Tibial nerve (tissue), 4 donors: ENCODE measurements around the gene TEF. TPM values are rescaled to one million over a fixed set of nuclear protein-coding genes. Genes with fewer than 3 reads are reported as not detected.

Experiments used
- DNase-seq, 2 donors: peaks; one replicate each; pipeline ENCODE4 v3.0.0-alpha.2; 2019; ENCODE audit warnings: low spot score in 2 of 2
- H3K27ac ChIP-seq, 4 donors: fragments of 200-600 bp; sonication (generic) in 3 of 4; one replicate each; pipeline ENCODE4 v1.5.1; 2017 to 2019; ENCODE audit warnings: mild to moderate bottlenecking in 1 of 4
- H3K27me3 ChIP-seq, 2 donors: fragments of 200-600 bp; sonication (generic) in 1 of 2; one replicate each; pipeline versions ENCODE4 v1.5.1 to v1.6.0; 2017 to 2019
- H3K36me3 ChIP-seq, 3 donors: fragments of 200-600 bp; sonication (generic); one replicate each; pipeline ENCODE4 v1.5.1; 2018 to 2019
- H3K4me1 ChIP-seq, 4 donors: fragments of 200-600 bp; sonication (generic) in 3 of 4; one replicate each; pipeline ENCODE4 v1.5.1; 2017 to 2019
- H3K4me3 ChIP-seq, 4 donors: fragments of 200-600 bp; sonication (generic) in 3 of 4; one replicate each; pipeline ENCODE4 v1.5.1; 2017 to 2019; ENCODE audit warnings: mild to moderate bottlenecking in 1 of 4, moderate library complexity in 1 of 4
- H3K9me3 ChIP-seq, 4 donors: fragments of 200-600 bp; sonication (generic) in 3 of 4; one replicate each; pipeline ENCODE4 v1.5.1; 2017 to 2019
- CTCF ChIP-seq, 5 experiments: fragments of 200-600 bp in 3 of 5; fragments of 450-650 bp in 2 of 5; sonication (generic) in 3 of 5; IDR thresholded peaks; one replicate each; pipeline ENCODE4 v1.5.1; 2016 to 2019; ENCODE audit warnings: antibody characterized with exemption in 5 of 5, mild to moderate bottlenecking in 3 of 5, moderate library complexity in 2 of 5
- EP300 ChIP-seq, 2 donors: sonication (generic); formaldehyde crosslinking; IDR thresholded peaks; one replicate each; pipeline ENCODE4 v1.6.1; 2017; ENCODE audit warnings: antibody characterized with exemption in 2 of 2, mild to moderate bottlenecking in 1 of 2
- POLR2A ChIP-seq, 2 donors: fragments of 450-650 bp; IDR thresholded peaks; one replicate each; pipeline ENCODE4 v1.6.1; 2017; ENCODE audit warnings: antibody characterized with exemption in 2 of 2, mild to moderate bottlenecking in 2 of 2, moderate library complexity in 2 of 2
- WGBS, 2 donors: methylation state at CpG; one replicate each; pipeline ENCODE4 v1.1.5; 2018; 5-methylcytosine and 5-hydroxymethylcytosine counted together
- total RNA-seq, 4 donors: library from RNA; depleted of rRNA; stranded (reverse); fragments of >200 nt; gene quantifications; one replicate each; pipeline ENCODE4 v1.1.0, GENCODE V29; 2016

The TEF gene
- total RNA-seq, 4 donors from 2014 or later = 20.1 to 49.4 (median 43.9) TPM

GRCh38 chr22:41341990-41342389, 39.8 kb upstream of the TEF start:
- no peaks in the 10 kb centered on the region for H3K4me1 ChIP-seq
- DNase-seq = no peak
- no peaks in the 10 kb centered on the region for H3K27me3 ChIP-seq
- H3K36me3 ChIP-seq = peaks cover 3 to 99% (median 34%) of the 10 kb centered on the region in 3 donors
- WGBS, 2 donors = 78 to 82% methylated on average over 3 of the region's 3 CpGs
- TF ChIP-seq POLR2A (IDR thresholded peaks at IDR 0.05) (no peak), CTCF (IDR thresholded peaks at IDR 0.05) (no peak), EP300 (IDR thresholded peaks at IDR 0.05) (no peak)
- H3K4me3 ChIP-seq = no peak overlapping the region
- no peak overlapping the region for H3K27ac ChIP-seq
- no peaks in the 10 kb centered on the region for H3K9me3 ChIP-seq

GRCh38 chr22:41343300-41343699, 38.4 kb upstream of the TEF start:
- no peak for DNase-seq
- H3K36me3 ChIP-seq = peaks cover 3 to 100% (median 46%) of the 10 kb centered on the region in 3 donors
- H3K9me3 ChIP-seq = no peaks in the 10 kb centered on the region
- TF ChIP-seq EP300 (IDR thresholded peaks at IDR 0.05) (no peak), CTCF (IDR thresholded peaks at IDR 0.05) (no peak), POLR2A (IDR thresholded peaks at IDR 0.05) (no peak)
- WGBS, 2 donors = 87 to 89% methylated on average over 6 to 18 of the region's 18 CpGs
- H3K27ac ChIP-seq = no peak overlapping the region
- H3K27me3 ChIP-seq = no peaks in the 10 kb centered on the region
- no peaks in the 10 kb centered on the region for H3K4me1 ChIP-seq
- no peak overlapping the region for H3K4me3 ChIP-seq

- TF ChIP-seq EP300 (IDR thresholded peaks at IDR 0.05) (no peak), CTCF (IDR thresholded peaks at IDR 0.05) (no peak), POLR2A (IDR thresholded peaks at IDR 0.05) (no peak)
- Histone ChIP-seq H3K4me3 (no peak overlapping the region), H3K36me3 (peaks cover 3 to 100% (median 46%) of the 10 kb centered on the region in 3 donors), H3K4me1 (no peaks in the 10 kb centered on the region), H3K27me3 (no peaks in the 10 kb centered on the region), H3K9me3 (no peaks in the 10 kb centered on the region), H3K27ac (no peak overlapping the region)
- no peak for DNase-seq
- WGBS, 2 donors = 92 to 93% methylated on average over 7 to 9 of the region's 9 CpGs
Observed at GRCh38 chr22:41343717-41344116, 38.0 kb upstream of the TEF start.

GRCh38 chr22:41344189-41344788, 37.5 kb upstream of the TEF start:
- no peak for DNase-seq
- Histone ChIP-seq H3K4me3 (no peak overlapping the region), H3K36me3 (peaks cover 3 to 100% (median 48%) of the 10 kb centered on the region in 3 donors), H3K27me3 (no peaks in the 10 kb centered on the region), H3K4me1 (no peaks in the 10 kb centered on the region), H3K9me3 (no peaks in the 10 kb centered on the region), H3K27ac (no peak overlapping the region)
- 78 to 85% methylated on average over 11 of the region's 11 CpGs for WGBS, 2 donors
- no peak for TF ChIP-seq POLR2A (IDR thresholded peaks at IDR 0.05)
- no peak for TF ChIP-seq CTCF (IDR thresholded peaks at IDR 0.05)
- TF ChIP-seq EP300 (IDR thresholded peaks at IDR 0.05) = no peak

GRCh38 chr22:41345807-41346335, 35.9 kb upstream of the TEF start:
- no peaks in the 10 kb centered on the region for H3K9me3 ChIP-seq
- H3K4me1 ChIP-seq = peaks cover 0 to 8% (median 0%) of the 10 kb centered on the region in 4 donors
- H3K27ac ChIP-seq = no peak overlapping the region
- no peaks in the 10 kb centered on the region for H3K27me3 ChIP-seq
- no peak for TF ChIP-seq EP300 (IDR thresholded peaks at IDR 0.05)
- no peak for TF ChIP-seq CTCF (IDR thresholded peaks at IDR 0.05)
- TF ChIP-seq POLR2A (IDR thresholded peaks at IDR 0.05) = no peak
- no peak overlapping the region for H3K4me3 ChIP-seq
- no peak for DNase-seq
- WGBS, 2 donors = 93 to 99% methylated on average over 14 to 21 of the region's 24 CpGs
- H3K36me3 ChIP-seq = peaks cover 3 to 100% (median 40%) of the 10 kb centered on the region in 3 donors
